Measurements from ENCODE around the gene AKAP13.

- TF ChIP-seq CTCF (IDR thresholded peaks at IDR 0.05) (no peak), POLR2A (IDR thresholded peaks at IDR 0.05) (no peak)
Observed at GRCh38 chr15:85603703-85604102, 223.3 kb downstream of the AKAP13 start.
